Panc1 (cell line): Measurements from ENCODE around the gene FASTKD2. TPM values are rescaled to one million over a fixed set of nuclear protein-coding genes. Genes with fewer than 3 reads are reported as not detected.

Experiments
- ATAC-seq: fragments of 200-7000 bp; cut with Tn5 transposase; 2 replicates; pipeline ENCODE4 v1.9.1; 2020; ENCODE audit warnings: mild to moderate bottlenecking, moderate library complexity
- BruUV-seq: library from RNA; stranded (reverse); fragments of 400-500 nt; replicated peaks from 2 replicates; lab custom pipeline; 2021; lab: Mats Ljungman, UMichigan
- CTCF ChIA-PET: fragments of 300-600 bp; sonication (Branson Sonifier 250); formaldehyde crosslinking; loops from one replicate; lab custom pipeline; 2022; ENCODE audit warnings: antibody characterized with exemption; lab: Charles Lee
- POLR2A ChIA-PET: fragments of 300-600 bp; sonication (Branson Sonifier 250); formaldehyde crosslinking; loops from one replicate; lab custom pipeline; 2022; ENCODE audit warnings: antibody characterized with exemption; lab: Charles Lee
- DNase-seq: peaks from one replicate; pipeline ENCODE4 v3.0.0-alpha.2; 2010; ENCODE audit warnings: low read depth, low spot score
- H3K27ac ChIP-seq: 2 replicates; pipeline ENCODE4 v1.5.1; 2011; ENCODE audit warnings: mild to moderate bottlenecking, low read length, inconsistent platforms
- H3K27me3 ChIP-seq: fragments of 200-500 bp; sonication (Bioruptor generic); 2 replicates; pipeline ENCODE4 v1.6.0; 2014; ENCODE audit warnings: low read length, inconsistent platforms; ENCODE audit not compliant: control insufficient read depth, insufficient read depth
- H3K36me3 ChIP-seq: fragments of 200-500 bp; sonication (Bioruptor generic); 2 replicates; pipeline ENCODE4 v1.5.1; 2014; ENCODE audit warnings: inconsistent platforms, mild to moderate bottlenecking, low read length, moderate library complexity; ENCODE audit not compliant: control insufficient read depth, insufficient read depth
- H3K4me1 ChIP-seq: 2 replicates; pipeline ENCODE4 v1.5.1; 2011; ENCODE audit warnings: inconsistent platforms, mild to moderate bottlenecking, low read length, moderate library complexity; ENCODE audit not compliant: control insufficient read depth, insufficient read depth
- H3K4me3 ChIP-seq, 2 experiments: 2 replicates each; pipeline ENCODE4 v1.5.1; 2011 to 2012; ENCODE audit warnings: low read depth in 2 of 2, low read length in 2 of 2, mild to moderate bottlenecking in 2 of 2, inconsistent platforms in 1 of 2, moderate library complexity in 1 of 2
- H3K9me3 ChIP-seq: fragments of 200-500 bp; sonication (Bioruptor generic); 2 replicates; pipeline ENCODE4 v1.5.1; 2014; ENCODE audit warnings: low read depth, mild to moderate bottlenecking, inconsistent platforms, low read length, moderate library complexity; ENCODE audit not compliant: control insufficient read depth, insufficient read depth
- POLR2AphosphoS5 ChIP-seq: IDR thresholded peaks from 2 replicates; pipeline ENCODE4 v1.6.1; 2012; ENCODE audit warnings: mild to moderate bottlenecking, low read depth, low read length, moderate library complexity
- SIN3A ChIP-seq: IDR thresholded peaks from 2 replicates; pipeline ENCODE4 v1.6.1; 2012; ENCODE audit warnings: low read depth, mild to moderate bottlenecking, low read length, moderate library complexity, borderline replicate concordance; ENCODE audit not compliant: insufficient read depth
- TCF7L2 ChIP-seq: IDR thresholded peaks from 2 replicates; pipeline ENCODE4 v1.6.1; 2011; ENCODE audit warnings: mild to moderate bottlenecking, low read depth, low read length, inconsistent platforms
- in situ Hi-C: cut with HindIII; loops from 2 replicates; pipeline ENCODE4 v1.10.0; 2016; ENCODE audit warnings: low sequenced_read_pairs, low pct_unique_long_range_greater_than_20kb
- intact Hi-C: fragments of 100-400 bp; cut with micrococcal nuclease; formaldehyde crosslinking; loops from one replicate; pipeline ENCODE4 v1.10.0; 2022; ENCODE audit not compliant: unreplicated experiment
- total RNA-seq: library from RNA; stranded (reverse); gene quantifications from one replicate; pipeline ENCODE4 v1.2.1, GENCODE V29; 2021; ENCODE audit not compliant: unreplicated experiment
- TF ChIP-seq, protein P1 (sequence below), 2 experiments: IDR thresholded peaks; 2 replicates each; pipeline ENCODE4 v1.6.1; 2011 to 2012; ENCODE audit warnings: low read depth in 2 of 2, control low read depth in 1 of 2, low read length in 1 of 2, mild to moderate bottlenecking in 1 of 2, moderate library complexity in 1 of 2; ENCODE audit not compliant: insufficient read depth in 1 of 2
- TF ChIP-seq, protein P2 (sequence below): fragments of 450-650 bp; IDR thresholded peaks from 2 replicates; pipeline ENCODE4 v1.5.1; 2017; ENCODE audit warnings: mild to moderate bottlenecking

FASTKD2 gene
- total RNA-seq, 1 experiment from 2014 or later, result 20.5 TPM

DNA sequence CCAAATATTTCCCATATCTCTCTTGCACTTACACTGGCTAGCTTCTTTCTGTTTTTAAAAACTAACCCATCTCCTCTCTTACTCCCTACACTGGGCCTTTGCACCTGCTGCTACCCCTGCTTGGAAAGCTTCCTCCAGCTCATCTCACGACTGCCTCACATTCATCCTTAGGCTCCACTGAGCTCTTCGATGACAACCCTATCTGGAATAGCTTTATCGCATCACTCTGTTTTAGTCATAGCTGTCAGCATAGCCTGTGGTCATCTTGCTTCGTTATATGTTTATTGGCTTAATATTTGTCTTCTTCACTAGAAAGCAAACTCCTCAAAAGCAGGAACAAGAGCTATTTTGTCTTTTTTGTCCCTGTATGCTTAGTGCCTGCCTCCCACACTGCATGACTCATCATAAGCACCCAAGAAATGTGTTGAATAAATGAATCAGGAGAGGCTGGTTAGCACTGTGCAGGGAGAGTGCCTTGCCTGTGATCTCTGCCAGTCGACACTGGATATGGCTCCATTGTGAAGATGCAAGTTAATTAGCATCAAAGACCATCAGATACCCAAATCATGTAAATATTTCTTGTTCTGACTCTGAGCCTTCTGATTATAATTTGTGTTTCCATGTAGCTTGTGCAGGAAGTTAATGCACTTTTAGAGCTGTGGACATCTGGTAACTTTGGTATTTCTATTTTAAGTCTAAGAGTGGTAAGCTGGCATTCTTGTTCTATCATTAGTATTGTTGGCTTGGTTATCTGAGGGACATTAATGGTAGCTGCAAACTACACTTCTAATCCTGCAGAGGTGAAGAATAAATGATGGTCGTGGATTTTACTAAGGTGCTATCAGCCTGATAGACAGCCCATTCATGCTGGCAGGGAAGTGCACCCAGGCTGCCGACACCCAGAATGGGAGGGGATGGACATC lies 36.9 kb upstream of the FASTKD2 start:
- Histone ChIP-seq H3K4me1 (no peaks in the 10 kb centered on the region), H3K9me3 (no peaks in the 10 kb centered on the region), H3K36me3 (no peaks in the 10 kb centered on the region), H3K27me3 (no peaks in the 10 kb centered on the region), H3K4me3 (no peak overlapping the region), H3K27ac (no peak overlapping the region)
- DNase-seq (no peak), ATAC-seq (no peak)
- no TSS peak for BruUV-seq
- CTCF ChIA-PET, result no interaction called here
- TF ChIP-seq, protein P1, sequence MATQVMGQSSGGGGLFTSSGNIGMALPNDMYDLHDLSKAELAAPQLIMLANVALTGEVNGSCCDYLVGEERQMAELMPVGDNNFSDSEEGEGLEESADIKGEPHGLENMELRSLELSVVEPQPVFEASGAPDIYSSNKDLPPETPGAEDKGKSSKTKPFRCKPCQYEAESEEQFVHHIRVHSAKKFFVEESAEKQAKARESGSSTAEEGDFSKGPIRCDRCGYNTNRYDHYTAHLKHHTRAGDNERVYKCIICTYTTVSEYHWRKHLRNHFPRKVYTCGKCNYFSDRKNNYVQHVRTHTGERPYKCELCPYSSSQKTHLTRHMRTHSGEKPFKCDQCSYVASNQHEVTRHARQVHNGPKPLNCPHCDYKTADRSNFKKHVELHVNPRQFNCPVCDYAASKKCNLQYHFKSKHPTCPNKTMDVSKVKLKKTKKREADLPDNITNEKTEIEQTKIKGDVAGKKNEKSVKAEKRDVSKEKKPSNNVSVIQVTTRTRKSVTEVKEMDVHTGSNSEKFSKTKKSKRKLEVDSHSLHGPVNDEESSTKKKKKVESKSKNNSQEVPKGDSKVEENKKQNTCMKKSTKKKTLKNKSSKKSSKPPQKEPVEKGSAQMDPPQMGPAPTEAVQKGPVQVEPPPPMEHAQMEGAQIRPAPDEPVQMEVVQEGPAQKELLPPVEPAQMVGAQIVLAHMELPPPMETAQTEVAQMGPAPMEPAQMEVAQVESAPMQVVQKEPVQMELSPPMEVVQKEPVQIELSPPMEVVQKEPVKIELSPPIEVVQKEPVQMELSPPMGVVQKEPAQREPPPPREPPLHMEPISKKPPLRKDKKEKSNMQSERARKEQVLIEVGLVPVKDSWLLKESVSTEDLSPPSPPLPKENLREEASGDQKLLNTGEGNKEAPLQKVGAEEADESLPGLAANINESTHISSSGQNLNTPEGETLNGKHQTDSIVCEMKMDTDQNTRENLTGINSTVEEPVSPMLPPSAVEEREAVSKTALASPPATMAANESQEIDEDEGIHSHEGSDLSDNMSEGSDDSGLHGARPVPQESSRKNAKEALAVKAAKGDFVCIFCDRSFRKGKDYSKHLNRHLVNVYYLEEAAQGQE (IDR thresholded peaks at IDR 0.05; ENCODE audit: insufficient read depth in 1 of 2, low read depth in 2 of 2, low read length in 1 of 2), result no peak
- TF ChIP-seq POLR2AphosphoS5, result no peak
- in situ Hi-C loops (no loop called here), intact Hi-C loops (no loop called here)
- POLR2A ChIA-PET, result interaction anchor here (0.6 kb wide), 1 partner anchor 323 kb away, joined by 5 read pairs; no protein-coding TSS in a partner anchor

DNA sequence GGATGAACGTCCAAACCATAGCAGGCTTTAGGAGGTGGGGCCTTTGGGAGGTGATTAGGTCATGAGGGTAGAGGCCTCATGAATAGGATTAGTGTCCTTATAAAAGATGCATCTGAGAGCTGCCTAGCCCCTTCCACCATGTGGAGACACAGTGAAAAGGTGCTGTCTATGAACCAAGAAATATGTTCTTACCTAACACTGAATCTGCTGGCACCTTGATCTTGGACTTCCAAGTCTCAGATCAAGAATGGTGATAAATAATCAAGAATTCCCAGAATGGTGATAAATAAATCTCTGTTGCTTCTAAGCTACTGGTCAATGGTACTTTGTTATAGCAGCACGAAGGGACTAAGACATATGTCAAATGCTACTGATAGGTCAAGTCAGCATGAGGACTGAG lies 32.1 kb upstream of the FASTKD2 start:
- CTCF ChIA-PET, result no interaction called here
- H3K36me3 ChIP-seq, result no peaks in the 10 kb centered on the region
- in situ Hi-C loops, result no loop called here
- POLR2A ChIA-PET, result no interaction called here
- H3K27ac ChIP-seq, result no peak overlapping the region
- TF ChIP-seq, protein P2, sequence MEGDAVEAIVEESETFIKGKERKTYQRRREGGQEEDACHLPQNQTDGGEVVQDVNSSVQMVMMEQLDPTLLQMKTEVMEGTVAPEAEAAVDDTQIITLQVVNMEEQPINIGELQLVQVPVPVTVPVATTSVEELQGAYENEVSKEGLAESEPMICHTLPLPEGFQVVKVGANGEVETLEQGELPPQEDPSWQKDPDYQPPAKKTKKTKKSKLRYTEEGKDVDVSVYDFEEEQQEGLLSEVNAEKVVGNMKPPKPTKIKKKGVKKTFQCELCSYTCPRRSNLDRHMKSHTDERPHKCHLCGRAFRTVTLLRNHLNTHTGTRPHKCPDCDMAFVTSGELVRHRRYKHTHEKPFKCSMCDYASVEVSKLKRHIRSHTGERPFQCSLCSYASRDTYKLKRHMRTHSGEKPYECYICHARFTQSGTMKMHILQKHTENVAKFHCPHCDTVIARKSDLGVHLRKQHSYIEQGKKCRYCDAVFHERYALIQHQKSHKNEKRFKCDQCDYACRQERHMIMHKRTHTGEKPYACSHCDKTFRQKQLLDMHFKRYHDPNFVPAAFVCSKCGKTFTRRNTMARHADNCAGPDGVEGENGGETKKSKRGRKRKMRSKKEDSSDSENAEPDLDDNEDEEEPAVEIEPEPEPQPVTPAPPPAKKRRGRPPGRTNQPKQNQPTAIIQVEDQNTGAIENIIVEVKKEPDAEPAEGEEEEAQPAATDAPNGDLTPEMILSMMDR, result no peak
- TF ChIP-seq POLR2AphosphoS5 (no peak), TCF7L2 (no peak), SIN3A (no peak)
- TF ChIP-seq, protein P1 (IDR thresholded peaks at IDR 0.05; ENCODE audit: insufficient read depth in 1 of 2, low read depth in 2 of 2, low read length in 1 of 2), result no peak
- no peaks in the 10 kb centered on the region for H3K9me3 ChIP-seq
- no peaks in the 10 kb centered on the region for H3K4me1 ChIP-seq
- no peaks in the 10 kb centered on the region for H3K27me3 ChIP-seq
- intact Hi-C loops, result no loop called here
- ATAC-seq (no peak), DNase-seq (no peak)
- BruUV-seq, result no TSS peak
- no peak overlapping the region for H3K4me3 ChIP-seq
